ENCODE data around the gene GATA6.

Gene GATA6

DNA sequence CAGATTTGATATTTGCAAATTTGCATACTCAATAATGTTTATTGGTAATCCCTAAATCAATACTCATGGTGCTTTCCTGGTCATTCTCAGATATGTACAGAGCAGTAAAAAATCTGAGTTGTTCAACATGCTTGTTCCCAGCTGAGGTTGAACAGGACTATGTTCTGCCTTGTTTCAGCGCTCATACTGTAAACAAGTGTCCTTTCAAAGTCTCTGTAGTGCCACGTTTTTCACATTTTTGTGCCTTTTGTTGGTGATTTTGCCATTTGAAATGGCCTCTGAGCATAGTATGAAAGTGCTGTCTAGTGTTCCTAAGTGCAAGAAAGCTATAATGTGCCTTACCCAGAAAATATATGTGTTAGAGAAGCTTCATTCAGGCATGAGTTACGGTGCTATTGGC is 16.0 kb upstream of the GATA6 start:
- Histone ChIP-seq H3K79me1 (ENCODE audit: low read depth, low read length) (no peaks in the 10 kb centered on the region), H3K14ac (ENCODE audit: low read length) (no peak overlapping the region), H2BK5ac (ENCODE audit: low read length) (no peak overlapping the region), H2BK120ac (ENCODE audit: low read depth, low read length) (no peak overlapping the region), H2BK12ac (ENCODE audit: low read length) (no peak overlapping the region), H2AFZ (ENCODE audit: low read length) (no peak overlapping the region), H3K27ac (replicated peaks; ENCODE audit: low read length) (no peak overlapping the region), H3K27me3 (ENCODE audit: control insufficient read depth in 3 of 3, insufficient read depth in 3 of 3, low read depth in 1 of 3, low read length in 3 of 3) (no peaks in the 10 kb centered on the region), H4K8ac (ENCODE audit: low read depth, low read length) (no peak overlapping the region), H3K9me3 (replicated peaks in 1 of 2; ENCODE audit: control insufficient read depth in 2 of 2, insufficient read depth in 1 of 2, low read depth in 1 of 2, low read length in 2 of 2) (no peaks in the 10 kb centered on the region), H2AK5ac (ENCODE audit: low read depth, low read length) (no peak overlapping the region), H2BK15ac (ENCODE audit: low read length) (no peak overlapping the region), H3K4me2 (ENCODE audit: insufficient read depth, low read length, poor library complexity, severe bottlenecking) (no peak overlapping the region), H3K9ac (ENCODE audit: low read depth, low read length, poor library complexity) (no peak overlapping the region), H3K18ac (ENCODE audit: low read length) (no peak overlapping the region), H3K36me3 (replicated peaks in 1 of 2; ENCODE audit: control insufficient read depth in 2 of 2, insufficient read depth in 2 of 2, low read length in 2 of 2) (no peaks in the 10 kb centered on the region), H4K91ac (ENCODE audit: low read depth, low read length, poor library complexity) (no peak overlapping the region), H3K4me1 (ENCODE audit: control insufficient read depth in 2 of 2, insufficient read depth in 1 of 2, low read depth in 1 of 2, low read length in 2 of 2) (no peaks in the 10 kb centered on the region), H3K23ac (ENCODE audit: low read depth, low read length, poor library complexity) (no peak overlapping the region), H3K4me3 (ENCODE audit: low read length in 2 of 2) (no peak overlapping the region), H3K4ac (ENCODE audit: low read length) (no peak overlapping the region)
- no peak for DNase-seq (ENCODE audit: low spot score)
- WGBS, 2 donors (ENCODE audit: extremely low coverage in 2 of 2, insufficient read length in 2 of 2, insufficient replicate concordance in 1 of 2), result no CpG with 5 or more reads among the region's 3 CpGs

DNA sequence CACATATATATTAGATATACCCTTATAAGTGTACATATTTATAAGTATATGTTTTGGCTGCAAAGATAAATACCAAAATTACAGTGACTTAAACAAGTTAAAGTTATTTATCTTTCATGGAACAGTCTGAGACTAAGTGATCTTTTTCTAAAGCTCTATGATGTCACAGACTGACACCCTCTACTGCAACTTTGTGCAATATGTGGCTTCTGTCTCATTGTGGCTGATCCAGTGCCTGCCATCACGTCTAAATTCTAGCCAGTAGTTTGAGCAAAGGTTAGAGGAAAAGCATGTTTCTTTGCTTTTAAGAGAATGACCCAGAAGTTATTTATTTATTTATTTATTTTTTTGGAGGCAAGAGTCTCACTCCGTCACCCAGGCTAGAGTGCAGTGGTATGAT is 13.8 kb upstream of the GATA6 start:
- Histone ChIP-seq H2BK15ac (ENCODE audit: low read length) (no peak overlapping the region), H4K8ac (ENCODE audit: low read depth, low read length) (no peak overlapping the region), H4K91ac (ENCODE audit: low read depth, low read length, poor library complexity) (no peak overlapping the region), H3K4me3 (ENCODE audit: low read length in 2 of 2) (no peak overlapping the region), H3K4ac (ENCODE audit: low read length) (no peak overlapping the region), H3K18ac (ENCODE audit: low read length) (no peak overlapping the region), H3K4me1 (ENCODE audit: control insufficient read depth in 2 of 2, insufficient read depth in 1 of 2, low read depth in 1 of 2, low read length in 2 of 2) (no peaks in the 10 kb centered on the region), H2AFZ (ENCODE audit: low read length) (no peak overlapping the region), H3K36me3 (replicated peaks in 1 of 2; ENCODE audit: control insufficient read depth in 2 of 2, insufficient read depth in 2 of 2, low read length in 2 of 2) (no peaks in the 10 kb centered on the region), H3K14ac (ENCODE audit: low read length) (no peak overlapping the region), H3K9ac (ENCODE audit: low read depth, low read length, poor library complexity) (no peak overlapping the region), H3K27ac (replicated peaks; ENCODE audit: low read length) (no peak overlapping the region), H2BK120ac (ENCODE audit: low read depth, low read length) (no peak overlapping the region), H3K23ac (ENCODE audit: low read depth, low read length, poor library complexity) (no peak overlapping the region), H3K79me1 (ENCODE audit: low read depth, low read length) (no peaks in the 10 kb centered on the region), H2BK12ac (ENCODE audit: low read length) (no peak overlapping the region), H2BK5ac (ENCODE audit: low read length) (no peak overlapping the region), H2AK5ac (ENCODE audit: low read depth, low read length) (no peak overlapping the region), H3K4me2 (ENCODE audit: insufficient read depth, low read length, poor library complexity, severe bottlenecking) (no peak overlapping the region), H3K9me3 (replicated peaks in 1 of 2; ENCODE audit: control insufficient read depth in 2 of 2, insufficient read depth in 1 of 2, low read depth in 1 of 2, low read length in 2 of 2) (no peaks in the 10 kb centered on the region), H3K27me3 (ENCODE audit: control insufficient read depth in 3 of 3, insufficient read depth in 3 of 3, low read depth in 1 of 3, low read length in 3 of 3) (peaks cover 0 to 4% (median 0%) of the 10 kb centered on the region in 3 experiments)
- DNase-seq (ENCODE audit: low spot score), result no peak
- WGBS, 2 donors (ENCODE audit: extremely low coverage in 2 of 2, insufficient read length in 2 of 2, insufficient replicate concordance in 1 of 2), result no CpG with 5 or more reads among the region's 2 CpGs

DNA sequence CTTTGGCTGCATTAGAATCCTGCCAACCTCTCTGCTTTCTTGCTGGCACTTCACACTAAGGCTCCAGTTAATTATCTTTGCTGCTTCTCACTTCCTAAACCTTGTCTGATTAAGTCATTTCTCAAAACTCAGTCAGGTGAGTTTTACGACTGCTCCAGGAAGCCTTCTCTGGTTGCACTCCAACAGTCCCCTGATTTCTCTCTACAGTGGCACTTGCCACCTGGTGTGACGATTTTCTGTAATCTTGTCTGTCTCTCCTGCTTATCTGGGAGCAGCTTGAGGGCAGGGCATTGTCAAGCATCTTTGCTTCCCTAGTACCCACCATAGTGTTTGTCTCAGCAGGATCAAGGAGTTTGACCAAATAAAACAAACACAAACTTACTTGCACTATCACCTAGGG is 10.4 kb upstream of the GATA6 start:
- Histone ChIP-seq H3K4me3 (ENCODE audit: low read length in 2 of 2) (no peak overlapping the region), H2AK5ac (ENCODE audit: low read depth, low read length) (no peak overlapping the region), H3K79me1 (ENCODE audit: low read depth, low read length) (no peaks in the 10 kb centered on the region), H2BK5ac (ENCODE audit: low read length) (no peak overlapping the region), H2BK15ac (ENCODE audit: low read length) (no peak overlapping the region), H4K8ac (ENCODE audit: low read depth, low read length) (no peak overlapping the region), H3K4me1 (ENCODE audit: control insufficient read depth in 2 of 2, insufficient read depth in 1 of 2, low read depth in 1 of 2, low read length in 2 of 2) (no peaks in the 10 kb centered on the region), H3K18ac (ENCODE audit: low read length) (no peak overlapping the region), H3K27ac (replicated peaks; ENCODE audit: low read length) (no peak overlapping the region), H3K4ac (ENCODE audit: low read length) (no peak overlapping the region), H4K91ac (ENCODE audit: low read depth, low read length, poor library complexity) (no peak overlapping the region), H2BK12ac (ENCODE audit: low read length) (no peak overlapping the region), H3K36me3 (replicated peaks in 1 of 2; ENCODE audit: control insufficient read depth in 2 of 2, insufficient read depth in 2 of 2, low read length in 2 of 2) (no peaks in the 10 kb centered on the region), H3K9me3 (replicated peaks in 1 of 2; ENCODE audit: control insufficient read depth in 2 of 2, insufficient read depth in 1 of 2, low read depth in 1 of 2, low read length in 2 of 2) (no peaks in the 10 kb centered on the region), H3K9ac (ENCODE audit: low read depth, low read length, poor library complexity) (no peak overlapping the region), H2BK120ac (ENCODE audit: low read depth, low read length) (no peak overlapping the region), H3K4me2 (ENCODE audit: insufficient read depth, low read length, poor library complexity, severe bottlenecking) (no peak overlapping the region), H3K14ac (ENCODE audit: low read length) (no peak overlapping the region), H3K27me3 (ENCODE audit: control insufficient read depth in 3 of 3, insufficient read depth in 3 of 3, low read depth in 1 of 3, low read length in 3 of 3) (peaks cover 0 to 36% (median 17%) of the 10 kb centered on the region in 3 experiments), H2AFZ (ENCODE audit: low read length) (no peak overlapping the region), H3K23ac (ENCODE audit: low read depth, low read length, poor library complexity) (no peak overlapping the region)
- no CpG with 5 or more reads among the region's 2 CpGs for WGBS, 2 donors (ENCODE audit: extremely low coverage in 2 of 2, insufficient read length in 2 of 2, insufficient replicate concordance in 1 of 2)
- no peak for DNase-seq (ENCODE audit: low spot score)

DNA sequence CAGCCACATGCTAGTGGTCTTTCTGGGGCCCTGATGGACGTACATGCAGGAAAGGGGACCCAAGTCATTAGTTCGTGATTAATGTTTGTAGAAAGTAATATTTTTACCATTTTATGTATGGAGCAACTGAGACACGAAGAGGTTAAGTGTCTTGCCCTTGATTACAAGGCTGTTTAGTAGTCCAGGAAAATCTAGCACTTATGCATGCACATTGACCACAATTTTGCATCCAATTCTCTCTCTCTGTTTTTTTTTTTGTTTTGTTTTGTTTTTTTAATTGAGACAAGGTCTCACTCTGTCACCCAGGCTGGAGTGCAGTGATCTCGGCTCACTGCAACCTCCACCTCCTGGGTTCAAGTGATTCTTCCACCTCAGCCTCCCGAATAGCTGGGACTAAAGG is 8.3 kb upstream of the GATA6 start:
- no peak overlapping the region for H4K91ac ChIP-seq (ENCODE audit: low read depth, low read length, poor library complexity)
- no peak overlapping the region for H3K9ac ChIP-seq (ENCODE audit: low read depth, low read length, poor library complexity)
- H3K79me1 ChIP-seq (ENCODE audit: low read depth, low read length), result no peaks in the 10 kb centered on the region
- H2AFZ ChIP-seq (ENCODE audit: low read length), result no peak overlapping the region
- no peak overlapping the region for H3K4me2 ChIP-seq (ENCODE audit: insufficient read depth, low read length, poor library complexity, severe bottlenecking)
- H3K9me3 ChIP-seq (replicated peaks in 1 of 2; ENCODE audit: control insufficient read depth in 2 of 2, insufficient read depth in 1 of 2, low read depth in 1 of 2, low read length in 2 of 2), result no peaks in the 10 kb centered on the region
- no peak overlapping the region for H3K23ac ChIP-seq (ENCODE audit: low read depth, low read length, poor library complexity)
- no peaks in the 10 kb centered on the region for H3K36me3 ChIP-seq (replicated peaks in 1 of 2; ENCODE audit: control insufficient read depth in 2 of 2, insufficient read depth in 2 of 2, low read length in 2 of 2)
- H3K18ac ChIP-seq (ENCODE audit: low read length), result no peak overlapping the region
- H2BK120ac ChIP-seq (ENCODE audit: low read depth, low read length), result no peak overlapping the region
- no peak overlapping the region for H3K14ac ChIP-seq (ENCODE audit: low read length)
- DNase-seq (ENCODE audit: low spot score), result no peak
- H4K8ac ChIP-seq (ENCODE audit: low read depth, low read length), result no peak overlapping the region
- H2BK5ac ChIP-seq (ENCODE audit: low read length), result no peak overlapping the region
- H2BK15ac ChIP-seq (ENCODE audit: low read length), result no peak overlapping the region
- H2AK5ac ChIP-seq (ENCODE audit: low read depth, low read length), result no peak overlapping the region
- H3K4me1 ChIP-seq (ENCODE audit: control insufficient read depth in 2 of 2, insufficient read depth in 1 of 2, low read depth in 1 of 2, low read length in 2 of 2), result no peaks in the 10 kb centered on the region
- H3K27ac ChIP-seq (replicated peaks; ENCODE audit: low read length), result no peak overlapping the region
- H3K4me3 ChIP-seq (ENCODE audit: low read length in 2 of 2), result no peak overlapping the region
- no CpG with 5 or more reads among the region's 5 CpGs for WGBS, 2 donors (ENCODE audit: extremely low coverage in 2 of 2, insufficient read length in 2 of 2, insufficient replicate concordance in 1 of 2)
- no peak overlapping the region for H3K4ac ChIP-seq (ENCODE audit: low read length)
- H2BK12ac ChIP-seq (ENCODE audit: low read length), result no peak overlapping the region
- H3K27me3 ChIP-seq (ENCODE audit: control insufficient read depth in 3 of 3, insufficient read depth in 3 of 3, low read depth in 1 of 3, low read length in 3 of 3), result peaks cover 6 to 57% (median 38%) of the 10 kb centered on the region in 3 experiments
